ENCODE measurements around the gene RRBP1.

The RRBP1 gene

DNA sequence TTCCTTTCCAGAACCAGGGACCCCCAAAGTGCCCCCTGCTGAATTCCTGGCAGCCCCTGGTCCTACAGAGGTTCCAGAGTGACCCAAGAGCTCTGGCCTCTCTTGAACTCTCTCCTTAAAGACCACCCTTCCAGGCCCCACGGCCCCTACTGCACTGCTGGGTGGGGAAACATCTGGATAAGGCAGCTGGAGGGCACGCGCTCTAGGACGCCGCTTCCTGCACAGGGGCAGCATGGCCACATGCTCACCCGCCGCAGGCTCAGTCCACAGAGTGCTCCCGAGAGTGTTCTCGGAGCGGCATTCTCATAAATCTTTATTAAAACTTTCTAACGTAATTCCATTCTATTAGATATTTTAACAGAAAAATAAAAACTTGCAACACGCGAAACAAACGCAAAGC is 37.0 kb downstream of the RRBP1 start:
- TF ChIP-seq, protein P1, sequence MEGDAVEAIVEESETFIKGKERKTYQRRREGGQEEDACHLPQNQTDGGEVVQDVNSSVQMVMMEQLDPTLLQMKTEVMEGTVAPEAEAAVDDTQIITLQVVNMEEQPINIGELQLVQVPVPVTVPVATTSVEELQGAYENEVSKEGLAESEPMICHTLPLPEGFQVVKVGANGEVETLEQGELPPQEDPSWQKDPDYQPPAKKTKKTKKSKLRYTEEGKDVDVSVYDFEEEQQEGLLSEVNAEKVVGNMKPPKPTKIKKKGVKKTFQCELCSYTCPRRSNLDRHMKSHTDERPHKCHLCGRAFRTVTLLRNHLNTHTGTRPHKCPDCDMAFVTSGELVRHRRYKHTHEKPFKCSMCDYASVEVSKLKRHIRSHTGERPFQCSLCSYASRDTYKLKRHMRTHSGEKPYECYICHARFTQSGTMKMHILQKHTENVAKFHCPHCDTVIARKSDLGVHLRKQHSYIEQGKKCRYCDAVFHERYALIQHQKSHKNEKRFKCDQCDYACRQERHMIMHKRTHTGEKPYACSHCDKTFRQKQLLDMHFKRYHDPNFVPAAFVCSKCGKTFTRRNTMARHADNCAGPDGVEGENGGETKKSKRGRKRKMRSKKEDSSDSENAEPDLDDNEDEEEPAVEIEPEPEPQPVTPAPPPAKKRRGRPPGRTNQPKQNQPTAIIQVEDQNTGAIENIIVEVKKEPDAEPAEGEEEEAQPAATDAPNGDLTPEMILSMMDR (IDR thresholded peaks at IDR 0.05; ENCODE audit: borderline replicate concordance, extremely low read depth, low read length, poor library complexity, severe bottlenecking) = no peak
- TF ChIP-seq EZH2 (IDR thresholded peaks at IDR 0.05; ENCODE audit: borderline replicate concordance, low read depth, low read length, severe bottlenecking) = no peak
- Histone ChIP-seq H3K36me3 (ENCODE audit: insufficient read depth, low read length) (peaks cover 38% of the 10 kb centered on the region), H3K4me2 (ENCODE audit: insufficient read depth, low read length) (no peak overlapping the region), H4K20me1 (ENCODE audit: insufficient read depth, low read length) (peaks cover 76% of the 10 kb centered on the region), H3K27ac (ENCODE audit: low read length) (no peak overlapping the region), H3K79me2 (ENCODE audit: insufficient read depth, low read length) (peaks cover 33% of the 10 kb centered on the region), H3K27me3 (ENCODE audit: insufficient read depth, low read length, poor library complexity) (no peaks in the 10 kb centered on the region), H3K9me3 (ENCODE audit: insufficient read depth, low read length, severe bottlenecking) (no peaks in the 10 kb centered on the region), H3K4me3 (ENCODE audit: low read depth in 1 of 2, low read length in 2 of 2) (no peak overlapping the region), H3K4me1 (ENCODE audit: insufficient read depth, low read length) (no peaks in the 10 kb centered on the region), H2AFZ (ENCODE audit: low read depth, low read length) (no peak overlapping the region), H3K9ac (ENCODE audit: low read depth, low read length) (no peak overlapping the region)
- DNase-seq (no peak), ATAC-seq (ENCODE audit: insufficient read depth, low read depth) (no peak)

DNA sequence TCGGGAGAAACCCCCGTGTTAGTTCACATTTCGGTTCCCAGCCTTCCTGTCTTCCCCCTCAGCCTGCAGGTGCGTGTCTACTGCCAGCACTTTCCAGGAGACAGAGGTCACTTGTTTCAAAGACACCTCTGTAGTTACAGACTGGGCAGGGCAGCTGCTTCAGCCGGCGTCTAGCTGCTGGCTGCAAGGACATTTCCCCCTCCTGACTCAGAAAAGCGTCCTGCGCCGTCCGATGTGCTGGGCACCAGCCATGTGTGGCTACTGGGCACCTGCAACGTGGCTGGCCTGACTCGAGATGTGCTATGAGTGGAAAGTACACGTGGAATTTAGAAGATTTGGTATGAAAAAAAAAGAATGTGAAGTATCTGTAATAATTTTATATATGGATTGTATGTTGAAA is 37.6 kb downstream of the RRBP1 start:
- DNase-seq (no peak), ATAC-seq (ENCODE audit: insufficient read depth, low read depth) (no peak)
- H3K4me1 ChIP-seq (ENCODE audit: insufficient read depth, low read length) = no peaks in the 10 kb centered on the region
- H4K20me1 ChIP-seq (ENCODE audit: insufficient read depth, low read length) = peaks cover 75% of the 10 kb centered on the region
- TF ChIP-seq, protein P1 (IDR thresholded peaks at IDR 0.05; ENCODE audit: borderline replicate concordance, extremely low read depth, low read length, poor library complexity, severe bottlenecking) = no peak
- no peak for TF ChIP-seq EZH2 (IDR thresholded peaks at IDR 0.05; ENCODE audit: borderline replicate concordance, low read depth, low read length, severe bottlenecking)
- no peak overlapping the region for H2AFZ ChIP-seq (ENCODE audit: low read depth, low read length)
- no peaks in the 10 kb centered on the region for H3K9me3 ChIP-seq (ENCODE audit: insufficient read depth, low read length, severe bottlenecking)
- peaks cover 41% of the 10 kb centered on the region for H3K36me3 ChIP-seq (ENCODE audit: insufficient read depth, low read length)
- H3K4me3 ChIP-seq (ENCODE audit: low read depth in 1 of 2, low read length in 2 of 2) = no peak overlapping the region
- H3K27me3 ChIP-seq (ENCODE audit: insufficient read depth, low read length, poor library complexity) = no peaks in the 10 kb centered on the region
- H3K79me2 ChIP-seq (ENCODE audit: insufficient read depth, low read length) = peaks cover 33% of the 10 kb centered on the region
- H3K9ac ChIP-seq (ENCODE audit: low read depth, low read length) = no peak overlapping the region
- H3K4me2 ChIP-seq (ENCODE audit: insufficient read depth, low read length) = no peak overlapping the region
- H3K27ac ChIP-seq (ENCODE audit: low read length) = no peak overlapping the region

DNA sequence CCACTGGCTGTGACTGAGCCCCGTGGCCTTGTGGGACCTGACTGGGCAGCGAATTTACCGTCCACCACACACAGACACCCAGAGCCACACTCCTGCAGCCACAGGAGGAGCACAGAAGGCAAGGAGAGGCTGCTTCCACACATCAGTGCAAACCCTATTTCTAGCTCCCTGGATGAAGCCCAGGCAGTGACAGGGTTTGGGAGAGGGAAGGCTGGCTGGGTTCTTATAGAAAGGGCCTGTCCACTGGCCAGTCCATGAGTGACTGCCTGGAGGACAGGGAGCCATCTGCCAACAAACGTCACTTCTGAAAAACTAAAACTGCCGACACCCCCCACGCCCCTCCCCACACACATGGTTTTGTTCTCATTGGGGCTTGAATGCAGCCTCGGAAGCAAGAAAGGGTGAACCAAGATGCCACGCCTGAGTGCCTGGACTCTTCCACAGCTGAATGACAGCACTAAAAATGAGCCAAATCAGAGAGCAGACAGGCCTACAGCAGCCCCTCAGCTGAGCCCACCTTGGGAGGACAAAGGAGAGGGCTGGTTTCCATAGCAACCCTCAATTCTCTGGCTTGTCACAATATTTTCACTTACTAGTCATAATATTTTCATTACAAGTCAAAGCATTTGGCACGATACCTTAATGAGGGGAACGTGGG is 38.4 kb downstream of the RRBP1 start:
- ATAC-seq (ENCODE audit: insufficient read depth, low read depth) (no peak), DNase-seq (no peak)
- Histone ChIP-seq H2AFZ (ENCODE audit: low read depth, low read length) (no peak overlapping the region), H3K4me3 (ENCODE audit: low read depth in 1 of 2, low read length in 2 of 2) (no peak overlapping the region), H3K36me3 (ENCODE audit: insufficient read depth, low read length) (peaks cover 49% of the 10 kb centered on the region), H3K27me3 (ENCODE audit: insufficient read depth, low read length, poor library complexity) (no peaks in the 10 kb centered on the region), H3K9ac (ENCODE audit: low read depth, low read length) (no peak overlapping the region), H4K20me1 (ENCODE audit: insufficient read depth, low read length) (peaks cover 75% of the 10 kb centered on the region), H3K4me2 (ENCODE audit: insufficient read depth, low read length) (no peak overlapping the region), H3K4me1 (ENCODE audit: insufficient read depth, low read length) (no peaks in the 10 kb centered on the region), H3K79me2 (ENCODE audit: insufficient read depth, low read length) (peaks cover 33% of the 10 kb centered on the region), H3K27ac (ENCODE audit: low read length) (no peak overlapping the region), H3K9me3 (ENCODE audit: insufficient read depth, low read length, severe bottlenecking) (no peaks in the 10 kb centered on the region)
- TF ChIP-seq, protein P1 (IDR thresholded peaks at IDR 0.05; ENCODE audit: borderline replicate concordance, extremely low read depth, low read length, poor library complexity, severe bottlenecking) = no peak
- no peak for TF ChIP-seq EZH2 (IDR thresholded peaks at IDR 0.05; ENCODE audit: borderline replicate concordance, low read depth, low read length, severe bottlenecking)
